H1 (cell line): ENCODE data around the gene PDCD6IP. TPM values are rescaled to one million over a fixed set of nuclear protein-coding genes. Genes with fewer than 3 reads are reported as not detected.

ENCODE experiments used
- CTCF ChIA-PET: fragments of 300-600 bp; sonication (Branson Sonifier 250); formaldehyde crosslinking; loops from one replicate; lab custom pipeline; 2021; ENCODE audit not compliant: partially characterized antibody; lab: Charles Lee
- POLR2A ChIA-PET: fragments of 300-600 bp; sonication (Branson Sonifier 250); formaldehyde crosslinking; loops from one replicate; lab custom pipeline; 2021; ENCODE audit warnings: inconsistent platforms; ENCODE audit not compliant: partially characterized antibody; lab: Charles Lee
- DNase-seq, 2 experiments: peaks; one replicate each; pipeline versions ENCODE4 v3.0.0 to v3.0.0-alpha.2; 2010 to 2022; ENCODE audit warnings: low spot score in 2 of 2, low read depth in 1 of 2, mixed read lengths in 1 of 2
- FAIRE-seq: peaks from 2 replicates; lab custom pipeline; 2011; peaks lifted over from hg19 to GRCh38; lab: Jason Lieb, UNC
- H2AFZ ChIP-seq: 2 replicates; pipeline ENCODE4 v1.8.1; 2012; ENCODE audit warnings: low read length, inconsistent platforms
- H2AK5ac ChIP-seq: 2 replicates; pipeline ENCODE4 v1.6.1; 2013; ENCODE audit warnings: low read depth, low read length
- H2BK120ac ChIP-seq: replicated peaks from 2 replicates; pipeline ENCODE3; 2013; ENCODE audit warnings: low read depth, low read length, inconsistent platforms
- H2BK12ac ChIP-seq: 2 replicates; pipeline ENCODE4 v1.6.1; 2013; ENCODE audit warnings: low read depth, low read length
- H2BK15ac ChIP-seq: 2 replicates; pipeline ENCODE4 v1.6.1; 2013; ENCODE audit warnings: low read length
- H2BK20ac ChIP-seq: 2 replicates; pipeline ENCODE4 v1.6.1; 2013; ENCODE audit warnings: low read length
- H2BK5ac ChIP-seq: 2 replicates; pipeline ENCODE4 v1.6.1; 2013; ENCODE audit warnings: low read depth, low read length
- H3K14ac ChIP-seq: 2 replicates; pipeline ENCODE4 v1.6.1; 2013; ENCODE audit warnings: inconsistent platforms; ENCODE audit not compliant: insufficient read length
- H3K18ac ChIP-seq: 2 replicates; pipeline ENCODE4 v1.6.1; 2013; ENCODE audit warnings: low read length; ENCODE audit errors: extremely low read depth
- H3K23ac ChIP-seq: 2 replicates; pipeline ENCODE4 v1.6.1; 2013; ENCODE audit warnings: inconsistent platforms; ENCODE audit not compliant: insufficient read length
- H3K23me2 ChIP-seq: 2 replicates; pipeline ENCODE4 v1.6.1; 2013; ENCODE audit warnings: low read depth, low read length
- H3K27ac ChIP-seq: 2 replicates; pipeline ENCODE4 v1.6.1; 2011; ENCODE audit warnings: low read depth, low read length, inconsistent platforms
- H3K27me3 ChIP-seq, 4 experiments: replicated peaks in 1 of 4; 1 replicate in 1 of 4; 2 replicates in 3 of 4; pipeline versions ENCODE4 v1.6.1 to v1.8.1; 2011 to 2013; ENCODE audit warnings: low read length in 3 of 4, mild to moderate bottlenecking in 3 of 4, inconsistent platforms in 2 of 4, mixed read lengths in 2 of 4, moderate library complexity in 1 of 4; ENCODE audit not compliant: control insufficient read depth in 3 of 4, insufficient read depth in 3 of 4; ENCODE audit errors: extremely low read depth in 1 of 4
- H3K36me3 ChIP-seq, 4 experiments: 2 replicates each; pipeline versions ENCODE4 v1.6.1 to v1.8.1; 2011 to 2013; ENCODE audit warnings: mild to moderate bottlenecking in 4 of 4, low read length in 3 of 4, moderate library complexity in 2 of 4, control low read depth in 1 of 4, inconsistent platforms in 1 of 4; ENCODE audit not compliant: insufficient read depth in 4 of 4, control insufficient read depth in 2 of 4
- H3K4ac ChIP-seq: replicated peaks from 2 replicates; pipeline ENCODE3; 2013; ENCODE audit warnings: low read length, low read depth, mixed read lengths, inconsistent platforms; ENCODE audit not compliant: insufficient read length
- H3K4me1 ChIP-seq, 4 experiments: replicated peaks in 1 of 4; 1 replicate in 1 of 4; 2 replicates in 3 of 4; pipeline versions ENCODE4 v1.6.1 to v1.8.1; 2011 to 2013; ENCODE audit warnings: low read length in 3 of 4, inconsistent platforms in 2 of 4, mixed read lengths in 1 of 4; ENCODE audit not compliant: insufficient read depth in 4 of 4, control insufficient read depth in 3 of 4
- H3K4me2 ChIP-seq, 2 experiments: 2 replicates each; pipeline versions ENCODE4 v1.6.1 to v1.8.1; 2011 to 2013; ENCODE audit warnings: low read depth in 2 of 2, low read length in 2 of 2, control low read depth in 1 of 2, inconsistent platforms in 1 of 2, mild to moderate bottlenecking in 1 of 2; ENCODE audit not compliant: insufficient read depth in 1 of 2
- H3K4me3 ChIP-seq, 4 experiments: fragments of 200-600, 300-600 bp in 1 of 4; sonication (generic), shearing (Covaris generic), sonication (Bioruptor Twin) in 1 of 4; 2 replicates each; pipeline versions ENCODE4 v1.5.1 to v1.8.1; 2011 to 2016; ENCODE audit warnings: low read length in 4 of 4, low read depth in 3 of 4, control low read depth in 2 of 4, inconsistent platforms in 2 of 4, mild to moderate bottlenecking in 2 of 4, mixed read lengths in 1 of 4, moderate library complexity in 1 of 4; ENCODE audit not compliant: insufficient read depth in 2 of 4; ENCODE audit errors: extremely low read depth in 1 of 4
- H3K56ac ChIP-seq: replicated peaks from 2 replicates; pipeline ENCODE3; 2013; ENCODE audit warnings: low read depth, mild to moderate bottlenecking, mixed read lengths, low read length, inconsistent platforms; ENCODE audit not compliant: insufficient read length
- H3K79me1 ChIP-seq: 2 replicates; pipeline ENCODE4 v1.6.1; 2013; ENCODE audit warnings: low read depth, low read length, control low read depth
- H3K79me2 ChIP-seq, 2 experiments: 2 replicates each; pipeline versions ENCODE4 v1.6.1 to v1.8.1; 2012 to 2013; ENCODE audit warnings: low read length in 2 of 2, mild to moderate bottlenecking in 2 of 2, inconsistent platforms in 1 of 2; ENCODE audit not compliant: insufficient read depth in 2 of 2, control insufficient read depth in 1 of 2
- H3K9ac ChIP-seq, 4 experiments: replicated peaks in 1 of 4; 1 replicate in 1 of 4; 2 replicates in 3 of 4; pipeline versions ENCODE4 v1.6.1 to v1.8.1; 2011 to 2013; ENCODE audit warnings: low read depth in 3 of 4, low read length in 3 of 4, control low read depth in 2 of 4, mild to moderate bottlenecking in 2 of 4, moderate library complexity in 2 of 4, inconsistent platforms in 1 of 4; ENCODE audit errors: extremely low read depth in 1 of 4
- H3K9me3 ChIP-seq, 2 experiments: 2 replicates each; pipeline versions ENCODE4 v1.6.1 to v1.8.1; 2012 to 2013; ENCODE audit warnings: mild to moderate bottlenecking in 2 of 2, moderate library complexity in 2 of 2, control low read depth in 1 of 2, inconsistent platforms in 1 of 2, low read depth in 1 of 2, low read length in 1 of 2, mixed read lengths in 1 of 2; ENCODE audit not compliant: insufficient read depth in 2 of 2
- H4K20me1 ChIP-seq, 2 experiments: replicated peaks in 1 of 2; 2 replicates each; pipeline versions ENCODE3 to v1.8.1; 2011 to 2013; ENCODE audit warnings: inconsistent platforms in 2 of 2, low read length in 2 of 2, mild to moderate bottlenecking in 1 of 2; ENCODE audit not compliant: insufficient read depth in 2 of 2, control insufficient read depth in 1 of 2
- H4K5ac ChIP-seq: 2 replicates; pipeline ENCODE4 v1.6.1; 2013; ENCODE audit warnings: low read length, low read depth, mixed read lengths, inconsistent platforms; ENCODE audit not compliant: insufficient read length
- H4K8ac ChIP-seq: 2 replicates; pipeline ENCODE4 v1.8.0; 2013; ENCODE audit warnings: mild to moderate bottlenecking, moderate library complexity, low read length, inconsistent platforms; ENCODE audit not compliant: insufficient read depth; ENCODE audit errors: extremely low read depth
- H4K91ac ChIP-seq: replicated peaks from 2 replicates; pipeline ENCODE3; 2013; ENCODE audit warnings: low read length, mixed read lengths, inconsistent platforms; ENCODE audit not compliant: insufficient read length
- CHD1 ChIP-seq: IDR thresholded peaks from 2 replicates; pipeline ENCODE4 v1.6.1; 2012; ENCODE audit warnings: low read depth, low read length, improper control_type of control experiment
- CREB1 ChIP-seq: IDR thresholded peaks from 2 replicates; pipeline ENCODE4 v1.6.1; 2012; ENCODE audit warnings: inconsistent platforms
- GTF2F1 ChIP-seq: IDR thresholded peaks from 2 replicates; pipeline ENCODE4 v1.6.1; 2012; ENCODE audit warnings: low read depth, low read length, improper control_type of control experiment, borderline replicate concordance
- HDAC2 ChIP-seq, 2 experiments: fragments of 300-600 bp in 1 of 2; sonication (generic) in 1 of 2; IDR thresholded peaks; 2 replicates each; pipeline ENCODE4 v1.6.1; 2011 to 2012; ENCODE audit warnings: low read depth in 2 of 2, low read length in 2 of 2, mild to moderate bottlenecking in 2 of 2, moderate library complexity in 2 of 2, borderline replicate concordance in 1 of 2, inconsistent platforms in 1 of 2
- MAFK ChIP-seq: IDR thresholded peaks from 2 replicates; pipeline ENCODE4 v1.6.1; 2012; ENCODE audit warnings: low read depth, mild to moderate bottlenecking, improper control_type of control experiment, low read length
- RFX5 ChIP-seq: IDR thresholded peaks from 2 replicates; pipeline ENCODE4 v1.6.1; 2011; ENCODE audit warnings: low read depth, low read length, improper control_type of control experiment, borderline replicate concordance
- SP2 ChIP-seq: IDR thresholded peaks from 2 replicates; pipeline ENCODE4 v1.6.1; 2012; ENCODE audit warnings: mild to moderate bottlenecking, low read length, inconsistent platforms
- SUZ12 ChIP-seq: fragments of 200-600 bp; sonication (generic); IDR thresholded peaks from 2 replicates; pipeline ENCODE4 v1.6.1; 2012; ENCODE audit warnings: mild to moderate bottlenecking, inconsistent platforms, low read length, moderate library complexity, mixed read lengths
- TAF7 ChIP-seq: optimal IDR thresholded peaks from 2 replicates; pipeline ENCODE3; 2011; ENCODE audit warnings: low read depth, mild to moderate bottlenecking, inconsistent platforms, low read length, moderate library complexity, borderline replicate concordance
- TEAD4 ChIP-seq: IDR thresholded peaks from 2 replicates; pipeline ENCODE4 v1.6.1; 2012; ENCODE audit warnings: low read depth, low read length, inconsistent platforms, mixed read lengths
- ZNF274 ChIP-seq: IDR thresholded peaks from 2 replicates; pipeline ENCODE4 v1.7.0; 2012; ENCODE audit warnings: low read length, borderline replicate concordance; ENCODE audit errors: extremely low read depth
- WGBS, 2 experiments: shearing (Covaris generic) in 1 of 2; methylation state at CpG; one replicate each; pipeline versions ENCODE4 v1.1.6 to v1.1.7; 2013 to 2015; ENCODE audit warnings: low lambda C conversion rate in 2 of 2, mixed read lengths in 2 of 2, inconsistent platforms in 1 of 2, low coverage in 1 of 2, missing lambda C conversion rate in 1 of 2; ENCODE audit not compliant: insufficient replicate concordance in 2 of 2, insufficient coverage in 1 of 2, insufficient read length in 1 of 2; ENCODE audit errors: extremely low coverage in 1 of 2, missing lambda C conversion rate in 1 of 2; 5-methylcytosine and 5-hydroxymethylcytosine counted together
- polyA plus RNA-seq, 7 experiments: library from polyadenylated mRNA; depleted of rRNA in 3 of 7; stranded (reverse) in 5 of 7; unstranded in 2 of 7; fragments of >200 nt in 5 of 7; fragments of 200-250 nt in 2 of 7; gene quantifications; 1 replicate in 5 of 7; 2 replicates in 1 of 7; 4 replicates in 1 of 7; pipeline versions ENCODE4 v1.2.1 to v1.2.3, GENCODE V29; 2011 to 2013; ENCODE audit warnings: missing spikeins in 2 of 7, mixed read lengths in 2 of 7
- total RNA-seq: library from RNA; stranded (reverse); fragmentation: NEBNext Ultra II Directional; extraction: Animal tissue kit (Norgen Biotek cat#: 25700); gene quantifications from 2 replicates; pipeline ENCODE4 v1.2.1, GENCODE V29; 2021
- TF ChIP-seq, protein P1 (sequence below): IDR thresholded peaks from 2 replicates; pipeline ENCODE4 v1.6.1; 2011; ENCODE audit warnings: low read depth, mild to moderate bottlenecking, low read length; ENCODE audit not compliant: insufficient read depth

PDCD6IP gene
- total and polyA plus RNA-seq, 2 of the 8 experiments (the other 6 are each of a cell fraction or from before 2014, with no cell fraction given): 61.7 to 155 TPM

DNA sequence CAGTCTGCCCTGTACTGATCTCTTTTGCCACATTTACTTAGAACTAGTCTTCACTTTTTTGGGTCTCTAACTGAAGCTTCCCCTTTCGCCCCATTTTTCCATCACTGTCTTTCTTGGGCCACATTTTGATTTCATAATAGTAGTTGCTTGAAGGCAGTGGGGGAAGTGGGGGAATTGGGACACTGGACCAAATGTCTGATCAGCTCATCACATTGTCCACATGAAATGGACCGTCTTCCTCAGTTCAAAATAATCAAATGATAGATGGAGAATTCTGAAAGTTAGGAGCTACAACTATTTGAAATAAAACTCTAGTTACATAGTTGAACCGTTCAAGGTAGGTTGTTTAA, 747 bp downstream of the PDCD6IP start:
- TF ChIP-seq TEAD4: no peak
- TF ChIP-seq GTF2F1: no peak
- no peak for TF ChIP-seq SUZ12
- TF ChIP-seq HDAC2 (IDR thresholded peaks at IDR 0.05; ENCODE audit: borderline replicate concordance in 1 of 2, low read depth in 2 of 2, low read length in 2 of 2): no peak
- TF ChIP-seq ZNF274: no peak
- no peak for TF ChIP-seq RFX5
- TF ChIP-seq, protein P1, sequence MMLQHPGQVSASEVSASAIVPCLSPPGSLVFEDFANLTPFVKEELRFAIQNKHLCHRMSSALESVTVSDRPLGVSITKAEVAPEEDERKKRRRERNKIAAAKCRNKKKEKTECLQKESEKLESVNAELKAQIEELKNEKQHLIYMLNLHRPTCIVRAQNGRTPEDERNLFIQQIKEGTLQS: no peak
- no peak for TF ChIP-seq CHD1
- no peak for TF ChIP-seq CREB1
- TF ChIP-seq MAFK: no peak
- no peak for TF ChIP-seq TAF7
- no peak for TF ChIP-seq SP2
- TF ChIP-seq, all 59 proteins: peak for 0
- Histone ChIP-seq H3K4me1 (peaks cover 0 to 7% (median under 1%) of the 10 kb centered on the region in 4 experiments; a peak in 4 of 7 replicates), H3K36me3 (peaks cover 0 to 4% (median 0%) of the 10 kb centered on the region in 4 experiments; a peak in 1 of 8 replicates), H2AK5ac (no peak overlapping the region), H4K91ac (peak overlapping the region; percentile 61), H4K8ac (no peak overlapping the region), H3K27ac (peak overlapping the region; percentile 9; the same call in 1 of the 2 replicates), H2BK12ac (no peak overlapping the region), H3K4me3 (peak overlapping the region; percentile 81 to 100 (median 89)), H2BK5ac (0 out of 2 replicates have a peak overlapping the region, but pooled peaks have one; percentile 76), H3K9ac (peak overlapping the region in 3 of 4 experiments; percentile 81 to 96 (median 93); a peak in 6 of 7 replicates), H3K23me2 (peaks cover 4% of the 10 kb centered on the region), H3K14ac (no peak overlapping the region), H3K79me1 (no peaks in the 10 kb centered on the region), H3K56ac (no peak overlapping the region), H3K18ac (peak overlapping the region; percentile 15; the same call in 1 of the 2 replicates), H2AFZ (no peak overlapping the region), H2BK120ac (no peak overlapping the region), H2BK20ac (no peak overlapping the region), H3K4me2 (peak overlapping the region; percentile 90 to 95), H4K20me1 (no peaks in the 10 kb centered on the region), H3K27me3 (no peaks in the 10 kb centered on the region), H4K5ac (no peak overlapping the region), H3K79me2 (peaks cover 0 to 54% of the 10 kb centered on the region in 2 experiments; a peak in 3 of 4 replicates), H3K23ac (no peak overlapping the region), H2BK15ac (no peak overlapping the region), H3K9me3 (no peaks in the 10 kb centered on the region), H3K4ac (no peak overlapping the region)
- no peak for FAIRE-seq
- ChIA-PET CTCF (interaction anchor here (0.6 to 2.9 kb wide), 8 partner anchors 9 to 799 kb away, joined by 3 to 9 read pairs (median 4); no protein-coding TSS in a partner anchor), POLR2A (interaction anchor here (0.6 to 1.8 kb wide), 10 partner anchors 9 to 421 kb away, joined by 3 to 9 read pairs (median 4); partner anchors contain the start of gene UBP1)
- WGBS, 2 experiments: 25% methylated on average over 3 of the region's 3 CpGs; no CpG with 5 or more reads in 1 of the 2 experiments
- no peak for DNase-seq
